CD4-positive, alpha-beta T cell (primary cell): ENCODE data around the gene CWF19L2. TPM values are rescaled to one million over a fixed set of nuclear protein-coding genes. Genes with fewer than 3 reads are reported as not detected.

Experiments
- ATAC-seq: fragments of 200-7000 bp; cut with Tn5 transposase; one replicate; pipeline ENCODE4 v1.10.0; 2022; ENCODE audit warnings: mild to moderate bottlenecking; ENCODE audit not compliant: poor library complexity
- CTCF ChIA-PET: fragments of 350-600 bp; sonication (Branson Sonifier 250); formaldehyde crosslinking; loops from one replicate; lab custom pipeline; 2021; ENCODE audit warnings: antibody characterized with exemption, inconsistent platforms; lab: Charles Lee
- POLR2A ChIA-PET: fragments of 350-600 bp; sonication (Branson Sonifier 250); formaldehyde crosslinking; loops from one replicate; lab custom pipeline; 2021; ENCODE audit warnings: antibody characterized with exemption, inconsistent platforms; lab: Charles Lee
- DNase-seq, 14 experiments: peaks; one replicate each; pipeline ENCODE4 v3.0.0-alpha.2; 2013 to 2020; ENCODE audit warnings: mixed read lengths in 2 of 14
- H3K27ac ChIP-seq, 2 donors: one replicate each; pipeline versions ENCODE4 v1.5.1 to v1.7.0; 2013; ENCODE audit warnings: low read length in 2 of 2, low read depth in 1 of 2, mild to moderate bottlenecking in 1 of 2
- H3K27me3 ChIP-seq, 2 experiments: 1 replicate in 1 of 2; 2 replicates in 1 of 2; pipeline versions ENCODE4 v1.6.1 to v1.7.0; 2013; ENCODE audit warnings: low read length in 2 of 2, control low read depth in 1 of 2, mild to moderate bottlenecking in 1 of 2, moderate library complexity in 1 of 2; ENCODE audit not compliant: insufficient read depth in 2 of 2, control insufficient read depth in 1 of 2
- H3K36me3 ChIP-seq: one replicate; pipeline ENCODE4 v1.6.1; 2013; ENCODE audit warnings: low read length, control low read depth; ENCODE audit not compliant: insufficient read depth
- H3K4me1 ChIP-seq: one replicate; pipeline ENCODE4 v1.6.1; 2013; ENCODE audit warnings: low read length, control low read depth; ENCODE audit not compliant: insufficient read depth
- H3K4me3 ChIP-seq: one replicate; pipeline ENCODE4 v1.5.1; 2013; ENCODE audit warnings: mild to moderate bottlenecking, low read length, moderate library complexity
- H3K9me3 ChIP-seq, 2 experiments: 1 replicate in 1 of 2; 2 replicates in 1 of 2; pipeline versions ENCODE4 v1.6.1 to v1.7.0; 2013; ENCODE audit warnings: low read length in 2 of 2, mild to moderate bottlenecking in 2 of 2, control low read depth in 1 of 2, moderate library complexity in 1 of 2; ENCODE audit not compliant: control insufficient read depth in 1 of 2, insufficient read depth in 1 of 2
- H3K27ac Mint-ChIP-seq: one replicate; pipeline ENCODE4 v1.8.0; 2020; ENCODE audit warnings: mixed read lengths
- H3K27me3 Mint-ChIP-seq: one replicate; pipeline ENCODE4 v1.8.0; 2021; ENCODE audit warnings: mixed read lengths
- H3K36me3 Mint-ChIP-seq: one replicate; pipeline ENCODE4 v1.8.0; 2021; ENCODE audit warnings: low read depth, mixed read lengths
- H3K4me1 Mint-ChIP-seq: one replicate; pipeline ENCODE4 v1.8.0; 2021; ENCODE audit warnings: low read depth, mixed read lengths
- H3K4me3 Mint-ChIP-seq: one replicate; pipeline ENCODE4 v1.8.0; 2020; ENCODE audit warnings: mild to moderate bottlenecking, mixed read lengths
- H3K9me3 Mint-ChIP-seq: one replicate; pipeline ENCODE4 v1.8.0; 2020; ENCODE audit warnings: mixed read lengths
- intact Hi-C, 2 experiments: fragments of 100-400 bp; cut with DNase I in 1 of 2; cut with micrococcal nuclease in 1 of 2; formaldehyde crosslinking; loops; one replicate each; pipeline versions ENCODE4 v1.15.1 to v1.9.0; 2023 to 2025; cut with DNase I, micrococcal nuclease
- total RNA-seq, 174 experiments: library from RNA in 2 of 174; stranded (reverse) in 2 of 174; gene quantifications; one replicate each; pipeline ENCODE4 v1.2.3 and lab custom pipeline; 2021 to 2026
- TF ChIP-seq, protein P1 (sequence below): fragments of 200-600 bp; IDR thresholded peaks from one replicate; pipeline ENCODE4 v1.8.0; 2022; ENCODE audit warnings: antibody characterized with exemption, mild to moderate bottlenecking

The CWF19L2 gene
- total RNA-seq, 2 experiments from 2014 or later = 21.2 to 21.8 TPM

DNA sequence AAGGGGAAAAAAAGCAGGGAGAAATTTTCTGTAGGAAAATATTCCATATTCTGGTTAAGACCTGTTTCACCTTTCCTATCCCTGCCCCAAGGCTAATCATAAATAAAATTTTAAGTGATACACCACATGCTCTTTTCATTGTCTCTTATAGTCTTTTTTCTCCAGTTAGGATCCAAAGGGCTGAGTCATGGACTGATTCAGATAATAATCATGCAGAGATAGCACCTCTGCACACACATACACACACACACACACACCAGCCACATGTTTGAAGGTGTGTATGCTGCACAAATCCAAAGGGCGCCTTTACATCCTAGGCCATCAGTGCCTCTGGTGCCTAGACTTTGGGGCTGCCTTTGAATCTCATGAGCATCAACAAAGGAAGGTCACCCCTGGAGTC lies 35.5 kb upstream of the CWF19L2 start:
- Histone ChIP-seq H3K27ac (no peak overlapping the region), H3K36me3 (no peaks in the 10 kb centered on the region), H3K27me3 (no peaks in the 10 kb centered on the region), H3K4me3 (no peak overlapping the region), H3K4me1 (no peaks in the 10 kb centered on the region), H3K9me3 (no peaks in the 10 kb centered on the region)
- Mint-ChIP-seq H3K36me3 (no peaks in the 10 kb centered on the region), H3K4me3 (no peak overlapping the region), H3K9me3 (no peaks in the 10 kb centered on the region), H3K27ac (no peak overlapping the region), H3K4me1 (no peaks in the 10 kb centered on the region), H3K27me3 (peaks cover 5% of the 10 kb centered on the region)
- ATAC-seq (no peak), DNase-seq (no peak)
- TF ChIP-seq, protein P1, sequence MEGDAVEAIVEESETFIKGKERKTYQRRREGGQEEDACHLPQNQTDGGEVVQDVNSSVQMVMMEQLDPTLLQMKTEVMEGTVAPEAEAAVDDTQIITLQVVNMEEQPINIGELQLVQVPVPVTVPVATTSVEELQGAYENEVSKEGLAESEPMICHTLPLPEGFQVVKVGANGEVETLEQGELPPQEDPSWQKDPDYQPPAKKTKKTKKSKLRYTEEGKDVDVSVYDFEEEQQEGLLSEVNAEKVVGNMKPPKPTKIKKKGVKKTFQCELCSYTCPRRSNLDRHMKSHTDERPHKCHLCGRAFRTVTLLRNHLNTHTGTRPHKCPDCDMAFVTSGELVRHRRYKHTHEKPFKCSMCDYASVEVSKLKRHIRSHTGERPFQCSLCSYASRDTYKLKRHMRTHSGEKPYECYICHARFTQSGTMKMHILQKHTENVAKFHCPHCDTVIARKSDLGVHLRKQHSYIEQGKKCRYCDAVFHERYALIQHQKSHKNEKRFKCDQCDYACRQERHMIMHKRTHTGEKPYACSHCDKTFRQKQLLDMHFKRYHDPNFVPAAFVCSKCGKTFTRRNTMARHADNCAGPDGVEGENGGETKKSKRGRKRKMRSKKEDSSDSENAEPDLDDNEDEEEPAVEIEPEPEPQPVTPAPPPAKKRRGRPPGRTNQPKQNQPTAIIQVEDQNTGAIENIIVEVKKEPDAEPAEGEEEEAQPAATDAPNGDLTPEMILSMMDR = no peak
- ChIA-PET POLR2A (no interaction called here), CTCF (no interaction called here)
- intact Hi-C loops = no loop called here

DNA sequence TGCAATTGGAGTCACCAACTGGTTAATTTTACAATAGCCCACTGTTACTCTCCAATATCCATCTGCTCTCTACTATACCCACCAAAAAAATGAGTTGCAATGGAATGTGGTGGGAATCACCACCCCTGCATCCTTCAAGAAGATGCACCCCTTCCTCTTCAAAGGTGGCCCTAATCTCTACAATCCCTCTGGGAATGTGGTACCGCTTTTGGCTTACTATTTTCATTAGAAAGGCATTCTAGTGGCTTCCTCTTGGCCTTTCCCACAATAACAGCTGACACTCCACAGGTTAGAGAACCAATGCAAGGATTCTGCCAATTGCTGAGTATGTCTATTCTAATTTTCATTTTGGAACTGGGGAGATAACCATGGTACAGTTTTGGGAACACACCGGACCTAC lies 33.2 kb upstream of the CWF19L2 start:
- no peak overlapping the region for H3K27ac ChIP-seq
- no peaks in the 10 kb centered on the region for H3K9me3 ChIP-seq
- no peaks in the 10 kb centered on the region for H3K27me3 ChIP-seq
- TF ChIP-seq, protein P1 = no peak
- Mint-ChIP-seq H3K4me3 (no peak overlapping the region), H3K27me3 (peaks cover 5% of the 10 kb centered on the region), H3K4me1 (no peaks in the 10 kb centered on the region), H3K36me3 (no peaks in the 10 kb centered on the region), H3K27ac (no peak overlapping the region), H3K9me3 (no peaks in the 10 kb centered on the region)
- ATAC-seq = no peak
- no peaks in the 10 kb centered on the region for H3K36me3 ChIP-seq
- intact Hi-C loops = loop anchor here in 1 of 2 experiments (1.0 kb wide), 1 partner anchor 21 kb away; no protein-coding TSS in a partner anchor
- no peak for DNase-seq
- ChIA-PET CTCF (interaction anchor here (0.5 kb wide), 1 partner anchor 33 kb away, joined by 3 read pairs; no protein-coding TSS in a partner anchor), POLR2A (no interaction called here)
- H3K4me3 ChIP-seq = no peak overlapping the region
- H3K4me1 ChIP-seq = no peaks in the 10 kb centered on the region

DNA sequence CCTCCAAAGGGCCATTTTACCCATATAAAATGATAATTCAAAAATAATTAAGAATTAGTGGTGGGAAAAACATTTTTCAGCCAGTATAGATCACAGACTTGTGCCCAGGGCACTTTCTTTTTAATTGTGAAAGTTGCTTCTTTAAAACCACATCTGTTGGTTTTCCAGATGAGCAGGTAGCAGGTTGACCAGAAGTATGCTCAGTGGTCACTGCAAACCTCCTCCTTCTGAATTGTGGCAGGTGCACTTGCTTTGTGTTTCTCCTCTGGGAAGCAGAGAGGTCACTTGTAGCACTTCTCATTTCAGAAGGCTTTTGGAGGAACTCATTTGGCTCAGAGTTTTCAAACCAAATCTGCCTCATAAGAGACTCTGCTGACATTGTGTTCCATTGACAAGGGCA lies 24.6 kb upstream of the CWF19L2 start:
- Histone ChIP-seq H3K36me3 (no peaks in the 10 kb centered on the region), H3K4me3 (no peak overlapping the region), H3K27ac (no peak overlapping the region), H3K4me1 (no peaks in the 10 kb centered on the region), H3K9me3 (peaks cover 0 to 5% of the 10 kb centered on the region in 2 experiments), H3K27me3 (peaks cover 4 to 10% of the 10 kb centered on the region in 2 experiments)
- POLR2A ChIA-PET = no interaction called here
- intact Hi-C loops = no loop called here
- no peaks in the 10 kb centered on the region for H3K4me1 Mint-ChIP-seq
- no peaks in the 10 kb centered on the region for H3K36me3 Mint-ChIP-seq
- TF ChIP-seq, protein P1 = no peak
- H3K9me3 Mint-ChIP-seq = no peaks in the 10 kb centered on the region
- H3K4me3 Mint-ChIP-seq = no peak overlapping the region
- H3K27ac Mint-ChIP-seq = no peak overlapping the region
- peaks cover 37% of the 10 kb centered on the region for H3K27me3 Mint-ChIP-seq
- CTCF ChIA-PET = no interaction called here
- no peak for ATAC-seq
- DNase-seq = no peak
